Muscle layer of duodenum (tissue), 2 donors: ENCODE measurements around the gene ZNF831.

ENCODE experiments used
- H3K27ac ChIP-seq: one replicate; pipeline ENCODE4 v1.7.0; 2013; ENCODE audit warnings: mild to moderate bottlenecking, low read length
- H3K27me3 ChIP-seq: one replicate; pipeline ENCODE4 v1.7.0; 2013; ENCODE audit warnings: low read depth, mild to moderate bottlenecking, control low read depth, low read length
- H3K36me3 ChIP-seq, 2 donors: one replicate each; pipeline ENCODE4 v1.7.0; 2013; ENCODE audit warnings: low read length in 2 of 2, control low read depth in 1 of 2, mild to moderate bottlenecking in 1 of 2; ENCODE audit not compliant: insufficient read depth in 2 of 2, control insufficient read depth in 1 of 2
- H3K4me1 ChIP-seq, 2 donors: one replicate each; pipeline ENCODE4 v1.7.0; 2013; ENCODE audit warnings: low read length in 2 of 2, mild to moderate bottlenecking in 2 of 2, control low read depth in 1 of 2, moderate library complexity in 1 of 2; ENCODE audit not compliant: insufficient read depth in 2 of 2, control insufficient read depth in 1 of 2
- H3K4me3 ChIP-seq, 2 donors: one replicate each; pipeline ENCODE4 v1.7.0; 2013; ENCODE audit warnings: low read length in 2 of 2, low read depth in 1 of 2, mild to moderate bottlenecking in 1 of 2
- H3K9me3 ChIP-seq, 2 donors: one replicate each; pipeline ENCODE4 v1.7.0; 2013; ENCODE audit warnings: low read length in 2 of 2, control low read depth in 1 of 2, mild to moderate bottlenecking in 1 of 2; ENCODE audit not compliant: control insufficient read depth in 1 of 2
- donor health status: healthy.

ZNF831 gene

GRCh38 chr20:59222253-59223181, 58.9 kb downstream of the ZNF831 start:
- H3K36me3 ChIP-seq: no peaks in the 10 kb centered on the region
- H3K4me1 ChIP-seq: peaks cover 7 to 12% of the 10 kb centered on the region in 2 donors
- H3K9me3 ChIP-seq: no peaks in the 10 kb centered on the region
- H3K27me3 ChIP-seq: peaks cover 13% of the 10 kb centered on the region
- peak overlapping the region; percentile 50 to 63 for H3K4me3 ChIP-seq
- H3K27ac ChIP-seq: no peak overlapping the region

GRCh38 chr20:59223182-59223601, 59.6 kb downstream of the ZNF831 start:
- Histone ChIP-seq H3K27ac (no peak overlapping the region), H3K4me1 (peaks cover 7 to 12% of the 10 kb centered on the region in 2 donors), H3K27me3 (peaks cover 13% of the 10 kb centered on the region), H3K4me3 (peak overlapping the region; percentile 19 to 63), H3K36me3 (no peaks in the 10 kb centered on the region), H3K9me3 (no peaks in the 10 kb centered on the region)

GRCh38 chr20:59223750-59224149, 60.1 kb downstream of the ZNF831 start:
- Histone ChIP-seq H3K9me3 (no peaks in the 10 kb centered on the region), H3K27me3 (peaks cover 13% of the 10 kb centered on the region), H3K4me3 (no peak overlapping the region), H3K4me1 (peaks cover 7 to 12% of the 10 kb centered on the region in 2 donors), H3K27ac (no peak overlapping the region), H3K36me3 (no peaks in the 10 kb centered on the region)

- H3K36me3 ChIP-seq: no peaks in the 10 kb centered on the region
- H3K4me1 ChIP-seq: peaks cover 7 to 12% of the 10 kb centered on the region in 2 donors
- H3K4me3 ChIP-seq: no peak overlapping the region
- H3K27ac ChIP-seq: no peak overlapping the region
- peaks cover 13% of the 10 kb centered on the region for H3K27me3 ChIP-seq
- no peaks in the 10 kb centered on the region for H3K9me3 ChIP-seq
Measured at GRCh38 chr20:59224236-59224635, 60.6 kb downstream of the ZNF831 start.

GRCh38 chr20:59230385-59230784, 66.8 kb downstream of the ZNF831 start:
- Histone ChIP-seq H3K4me3 (no peak overlapping the region), H3K9me3 (peaks cover 0 to 3% of the 10 kb centered on the region in 2 donors), H3K27ac (no peak overlapping the region), H3K36me3 (no peaks in the 10 kb centered on the region), H3K27me3 (no peaks in the 10 kb centered on the region), H3K4me1 (no peaks in the 10 kb centered on the region)

- Histone ChIP-seq H3K9me3 (peaks cover 0 to 3% of the 10 kb centered on the region in 2 donors), H3K27ac (no peak overlapping the region), H3K27me3 (no peaks in the 10 kb centered on the region), H3K4me1 (no peaks in the 10 kb centered on the region), H3K4me3 (no peak overlapping the region), H3K36me3 (no peaks in the 10 kb centered on the region)
Measured at GRCh38 chr20:59231124-59231804, 67.6 kb downstream of the ZNF831 start.

- Histone ChIP-seq H3K27me3 (no peaks in the 10 kb centered on the region), H3K4me3 (no peak overlapping the region), H3K9me3 (peaks cover 0 to 3% of the 10 kb centered on the region in 2 donors), H3K27ac (no peak overlapping the region), H3K36me3 (no peaks in the 10 kb centered on the region), H3K4me1 (no peaks in the 10 kb centered on the region)
Measured at GRCh38 chr20:59232618-59233017, 69.0 kb downstream of the ZNF831 start.

- Histone ChIP-seq H3K4me1 (no peaks in the 10 kb centered on the region), H3K27ac (no peak overlapping the region), H3K36me3 (no peaks in the 10 kb centered on the region)
Measured at GRCh38 chr20:59235226-59235625, 71.6 kb downstream of the ZNF831 start.

GRCh38 chr20:59240006-59240405, 76.4 kb downstream of the ZNF831 start:
- Histone ChIP-seq H3K36me3 (no peaks in the 10 kb centered on the region), H3K9me3 (no peaks in the 10 kb centered on the region), H3K27ac (no peak overlapping the region), H3K4me1 (no peaks in the 10 kb centered on the region), H3K27me3 (no peaks in the 10 kb centered on the region), H3K4me3 (no peak overlapping the region)

More at GRCh38 chr20:59235226-59235625, 71.6 kb downstream of the ZNF831 start:
- H3K4me3 ChIP-seq: no peak overlapping the region
- peaks cover 0 to 3% of the 10 kb centered on the region in 2 donors for H3K9me3 ChIP-seq
- H3K27me3 ChIP-seq: no peaks in the 10 kb centered on the region

- Histone ChIP-seq H3K27me3 (no peaks in the 10 kb centered on the region), H3K9me3 (no peaks in the 10 kb centered on the region), H3K36me3 (no peaks in the 10 kb centered on the region), H3K4me1 (no peaks in the 10 kb centered on the region), H3K4me3 (no peak overlapping the region), H3K27ac (no peak overlapping the region)
Measured at GRCh38 chr20:59242714-59243626, 79.3 kb downstream of the ZNF831 start.
